AG04450 (cell line): Measurements from ENCODE around the gene FOSL1. TPM values are rescaled to one million over a fixed set of nuclear protein-coding genes. Genes with fewer than 3 reads are reported as not detected.

Source experiments
- CTCF ChIA-PET: fragments of 300-600, 350-600 bp; formaldehyde crosslinking; extraction: SDS; loops from one replicate; lab custom pipeline; 2022; ENCODE audit warnings: antibody characterized with exemption, inconsistent platforms; lab: Charles Lee
- POLR2A ChIA-PET: fragments of 350-600 bp; formaldehyde crosslinking; extraction: SDS; loops from one replicate; lab custom pipeline; 2021; ENCODE audit warnings: antibody characterized with exemption, inconsistent platforms; lab: Yijun Ruan, JAX
- DNase-seq: peaks from one replicate; pipeline ENCODE4 v3.0.0-alpha.2; 2011; ENCODE audit warnings: low read depth, low spot score
- H3K27ac ChIP-seq: one replicate; pipeline ENCODE4 v1.5.1; 2012; ENCODE audit warnings: low read depth, low read length, control low read depth
- H3K27me3 ChIP-seq: one replicate; pipeline ENCODE4 v1.6.0; 2012; ENCODE audit warnings: low read length; ENCODE audit not compliant: control insufficient read depth, insufficient read depth
- H3K4me3 ChIP-seq: 2 replicates; pipeline ENCODE4 v1.5.1; 2011; ENCODE audit warnings: mild to moderate bottlenecking, low read depth, low read length, control low read depth
- H3K9me3 ChIP-seq: 2 replicates; pipeline ENCODE4 v1.5.1; 2012; ENCODE audit warnings: low read length; ENCODE audit not compliant: control insufficient read depth, insufficient read depth
- CTCF ChIP-seq: IDR thresholded peaks from 2 replicates; pipeline ENCODE4 v1.5.1; 2011; ENCODE audit warnings: low read depth, low read length, control low read depth, inconsistent platforms
- polyA plus RNA-seq: library from polyadenylated mRNA; depleted of rRNA; stranded (reverse); fragments of >200 nt; gene quantifications from 2 replicates; pipeline ENCODE4 v1.2.3, GENCODE V29; 2011

FOSL1 gene
- polyA plus RNA-seq, 1 experiment = 7.9 TPM

GRCh38 chr11:65854161-65854592, 46.0 kb downstream of the FOSL1 start:
- ChIA-PET POLR2A (no interaction called here), CTCF (interaction anchor here (1.1 kb wide), 1 partner anchor 34 kb away, joined by 3 read pairs; the partner anchor contains the start of gene FIBP)
- no peak overlapping the region for H3K4me3 ChIP-seq
- no peak for DNase-seq
- H3K9me3 ChIP-seq = peaks cover 18% of the 10 kb centered on the region; the same call in 1 of the 2 replicates
- no peak overlapping the region for H3K27ac ChIP-seq
- no peaks in the 10 kb centered on the region for H3K27me3 ChIP-seq
- TF ChIP-seq CTCF = no peak

- Histone ChIP-seq H3K9me3 (peaks cover 18% of the 10 kb centered on the region; the same call in 1 of the 2 replicates), H3K27ac (no peak overlapping the region), H3K27me3 (no peaks in the 10 kb centered on the region), H3K4me3 (no peak overlapping the region)
- DNase-seq = no peak
- ChIA-PET CTCF (interaction anchor here (1.1 kb wide), 1 partner anchor 35 kb away, joined by 3 read pairs; the partner anchor contains the start of gene FIBP), POLR2A (interaction anchor here (0.7 to 1.3 kb wide), 4 partner anchors 20 to 415 kb away, joined by 3 to 8 read pairs (median 3); partner anchors contain the start of genes RAB1B and SNX32)
- no peak for TF ChIP-seq CTCF
Observed at GRCh38 chr11:65853246-65853979, 46.8 kb downstream of the FOSL1 start.

GRCh38 chr11:65852508-65853245, 47.5 kb downstream of the FOSL1 start:
- no peak overlapping the region for H3K4me3 ChIP-seq
- no peak for DNase-seq
- peaks cover 18% of the 10 kb centered on the region; the same call in 1 of the 2 replicates for H3K9me3 ChIP-seq
- H3K27me3 ChIP-seq = no peaks in the 10 kb centered on the region
- TF ChIP-seq CTCF = no peak
- H3K27ac ChIP-seq = no peak overlapping the region
- POLR2A ChIA-PET = interaction anchor here (0.6 to 1.3 kb wide), 8 partner anchors 19 to 416 kb away, joined by 3 to 8 read pairs (median 3); partner anchors contain the start of genes FIBP, PCNX3, RAB1B and SNX32
- CTCF ChIA-PET = interaction anchor here (0.6 kb wide), 1 partner anchor 13 kb away, joined by 3 read pairs; no protein-coding TSS in a partner anchor

GRCh38 chr11:65851811-65852507, 48.2 kb downstream of the FOSL1 start:
- Histone ChIP-seq H3K4me3 (no peak overlapping the region), H3K27ac (no peak overlapping the region), H3K27me3 (no peaks in the 10 kb centered on the region), H3K9me3 (peaks cover 18% of the 10 kb centered on the region; the same call in 1 of the 2 replicates)
- CTCF ChIA-PET = interaction anchor here (0.6 to 1.0 kb wide), 3 partner anchors 14 to 120 kb away, joined by 3 to 5 read pairs (median 5); partner anchors contain the start of gene FIBP
- TF ChIP-seq CTCF = no peak
- POLR2A ChIA-PET = interaction anchor here (0.6 to 5.0 kb wide), 9 partner anchors 7 to 237 kb away, joined by 3 to 40 read pairs (median 5); partner anchors contain the start of genes CCDC85B, CFL1, FIBP and MUS81
- DNase-seq = no peak
